ENCODE data around the gene FADS3.
A peak's percentile ranks its signal among the peaks of the same experiment; 100 is the strongest.

The FADS3 gene

GRCh38 chr11:61912530-61912898 is 21.2 kb upstream of the FADS3 start:
- Histone ChIP-seq H3K27me3 (ENCODE audit: control insufficient read depth, insufficient read depth, low read length) (peaks cover 13% of the 10 kb centered on the region), H3K27ac (ENCODE audit: low read length) (no peak overlapping the region), H3K4me1 (ENCODE audit: control insufficient read depth, low read depth, low read length) (peaks cover 7% of the 10 kb centered on the region), H3K9ac (ENCODE audit: low read length) (no peak overlapping the region), H3K36me3 (ENCODE audit: control insufficient read depth, low read depth, low read length) (no peaks in the 10 kb centered on the region), H3K4me3 (ENCODE audit: low read length) (no peak overlapping the region), H3K9me3 (ENCODE audit: control insufficient read depth, low read depth, low read length) (no peaks in the 10 kb centered on the region)

DNA sequence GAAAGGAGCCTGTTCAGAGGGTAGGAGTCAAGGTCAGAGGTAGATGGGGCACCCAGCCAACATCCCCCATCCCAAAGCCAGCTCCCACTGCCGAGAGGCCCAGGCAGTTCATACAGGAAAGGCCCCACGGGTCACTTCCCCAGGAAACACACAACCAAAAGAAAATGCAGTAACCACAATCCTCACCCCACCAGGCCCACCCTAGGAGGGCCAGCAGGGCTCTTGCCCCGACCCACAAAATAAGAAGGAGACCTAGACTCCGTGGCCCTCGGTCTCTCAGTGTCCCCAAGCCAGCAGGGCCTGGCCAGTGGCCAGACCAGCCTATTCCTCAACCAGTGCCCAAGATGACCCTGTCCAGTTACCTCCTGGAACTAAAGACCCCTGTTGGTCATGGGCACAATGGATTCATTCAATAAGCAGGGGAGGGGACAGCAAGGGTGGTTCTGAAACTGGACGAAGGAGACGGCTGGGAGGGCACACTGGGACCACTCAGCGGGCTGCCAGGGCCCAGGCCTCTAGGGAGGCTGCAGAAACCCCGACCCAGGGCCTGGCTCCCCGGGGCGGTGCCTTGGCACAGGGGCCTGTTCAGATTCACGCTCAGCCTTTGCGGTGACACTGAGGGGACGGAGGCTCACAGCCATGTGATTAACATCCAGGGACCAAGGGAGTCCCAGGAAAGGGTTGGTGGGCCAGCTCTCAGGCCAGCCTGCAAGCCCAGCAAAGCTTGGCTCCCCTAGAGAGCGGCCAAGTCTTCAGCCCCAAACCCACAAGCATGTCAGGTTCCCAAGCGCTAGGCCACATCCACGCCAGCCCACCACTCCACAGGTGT is 20.6 kb upstream of the FADS3 start:
- H3K27me3 ChIP-seq (ENCODE audit: control insufficient read depth, insufficient read depth, low read length): peaks cover 11% of the 10 kb centered on the region
- H3K36me3 ChIP-seq (ENCODE audit: control insufficient read depth, low read depth, low read length): no peaks in the 10 kb centered on the region
- H3K27ac ChIP-seq (ENCODE audit: low read length): no peak overlapping the region
- H3K9ac ChIP-seq (ENCODE audit: low read length): no peak overlapping the region
- no peaks in the 10 kb centered on the region for H3K9me3 ChIP-seq (ENCODE audit: control insufficient read depth, low read depth, low read length)
- H3K4me3 ChIP-seq (ENCODE audit: low read length): no peak overlapping the region
- peaks cover 7% of the 10 kb centered on the region for H3K4me1 ChIP-seq (ENCODE audit: control insufficient read depth, low read depth, low read length)

DNA sequence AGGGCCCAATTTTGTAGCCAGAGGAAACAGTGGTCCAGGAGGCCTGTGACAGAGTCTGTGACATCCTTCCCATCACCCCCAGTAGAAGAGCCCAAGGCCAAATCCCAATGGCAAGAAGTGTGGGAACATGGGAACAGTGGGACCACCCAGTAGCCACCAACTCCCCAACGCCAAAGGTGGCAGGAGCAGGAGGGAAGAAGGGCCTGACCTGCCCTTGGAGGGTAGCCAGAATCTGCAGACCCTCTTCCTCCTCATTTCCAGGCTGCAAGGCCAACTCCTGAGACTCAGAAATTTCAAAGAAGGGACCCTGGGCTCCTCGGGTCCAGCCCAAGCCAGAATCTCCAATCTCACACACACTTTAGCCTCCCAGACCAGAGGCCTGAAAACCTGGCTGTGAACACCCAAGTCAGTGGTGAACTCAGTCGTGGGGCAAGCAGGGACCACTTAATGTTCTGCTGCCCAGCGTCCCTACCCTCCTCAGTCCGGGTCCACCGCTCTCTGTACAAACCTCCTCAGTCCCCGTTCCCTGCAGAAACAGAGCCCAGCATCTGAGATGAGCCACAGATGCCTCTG is 19.9 kb upstream of the FADS3 start:
- no peak overlapping the region for H3K9ac ChIP-seq (ENCODE audit: low read length)
- no peak overlapping the region for H3K27ac ChIP-seq (ENCODE audit: low read length)
- no peaks in the 10 kb centered on the region for H3K36me3 ChIP-seq (ENCODE audit: control insufficient read depth, low read depth, low read length)
- H3K4me1 ChIP-seq (ENCODE audit: control insufficient read depth, low read depth, low read length): peaks cover 7% of the 10 kb centered on the region
- H3K9me3 ChIP-seq (ENCODE audit: control insufficient read depth, low read depth, low read length): no peaks in the 10 kb centered on the region
- H3K27me3 ChIP-seq (ENCODE audit: control insufficient read depth, insufficient read depth, low read length): peaks cover 4% of the 10 kb centered on the region
- no peak overlapping the region for H3K4me3 ChIP-seq (ENCODE audit: low read length)

GRCh38 chr11:61910187-61911127 is 19.1 kb upstream of the FADS3 start:
- Histone ChIP-seq H3K27me3 (ENCODE audit: control insufficient read depth, insufficient read depth, low read length) (no peaks in the 10 kb centered on the region), H3K9me3 (ENCODE audit: control insufficient read depth, low read depth, low read length) (no peaks in the 10 kb centered on the region), H3K4me3 (ENCODE audit: low read length) (no peak overlapping the region), H3K4me1 (ENCODE audit: control insufficient read depth, low read depth, low read length) (peaks cover 7% of the 10 kb centered on the region), H3K27ac (ENCODE audit: low read length) (no peak overlapping the region), H3K36me3 (ENCODE audit: control insufficient read depth, low read depth, low read length) (no peaks in the 10 kb centered on the region), H3K9ac (ENCODE audit: low read length) (no peak overlapping the region)

DNA sequence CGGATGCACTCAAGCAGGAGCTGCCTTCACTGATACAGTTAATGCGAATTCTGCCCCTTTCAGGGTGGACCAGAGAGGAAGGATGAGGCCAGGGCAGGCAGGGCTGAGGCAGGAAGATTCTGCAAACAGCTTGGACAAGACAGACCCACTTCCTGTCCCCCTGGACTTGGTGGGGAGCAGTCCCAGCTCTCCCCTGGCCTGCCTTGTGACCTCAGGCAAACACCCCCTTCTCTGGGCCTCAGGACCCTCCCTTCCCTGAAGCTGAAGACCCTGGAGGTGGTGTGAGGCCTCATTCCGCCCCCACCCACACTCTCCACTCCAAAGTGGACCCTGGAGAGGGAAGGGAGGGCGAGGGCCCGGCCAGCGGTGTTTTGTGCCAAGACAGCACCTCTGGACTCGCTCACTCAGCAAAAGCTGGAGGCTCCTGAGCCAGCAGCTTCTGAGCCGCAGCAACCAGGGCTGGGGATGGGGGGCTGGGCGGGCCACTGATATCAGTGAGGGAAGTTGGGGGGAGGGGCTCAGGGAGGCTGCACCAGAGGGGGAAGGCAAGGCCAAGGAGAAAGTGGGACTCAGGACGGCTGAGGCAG is 17.5 kb upstream of the FADS3 start:
- Histone ChIP-seq H3K36me3 (ENCODE audit: control insufficient read depth, low read depth, low read length) (no peaks in the 10 kb centered on the region), H3K27ac (ENCODE audit: low read length) (no peak overlapping the region), H3K27me3 (ENCODE audit: control insufficient read depth, insufficient read depth, low read length) (no peaks in the 10 kb centered on the region), H3K4me1 (ENCODE audit: control insufficient read depth, low read depth, low read length) (peaks cover 11% of the 10 kb centered on the region), H3K9ac (ENCODE audit: low read length) (no peak overlapping the region), H3K9me3 (ENCODE audit: control insufficient read depth, low read depth, low read length) (no peaks in the 10 kb centered on the region), H3K4me3 (ENCODE audit: low read length) (no peak overlapping the region)

DNA sequence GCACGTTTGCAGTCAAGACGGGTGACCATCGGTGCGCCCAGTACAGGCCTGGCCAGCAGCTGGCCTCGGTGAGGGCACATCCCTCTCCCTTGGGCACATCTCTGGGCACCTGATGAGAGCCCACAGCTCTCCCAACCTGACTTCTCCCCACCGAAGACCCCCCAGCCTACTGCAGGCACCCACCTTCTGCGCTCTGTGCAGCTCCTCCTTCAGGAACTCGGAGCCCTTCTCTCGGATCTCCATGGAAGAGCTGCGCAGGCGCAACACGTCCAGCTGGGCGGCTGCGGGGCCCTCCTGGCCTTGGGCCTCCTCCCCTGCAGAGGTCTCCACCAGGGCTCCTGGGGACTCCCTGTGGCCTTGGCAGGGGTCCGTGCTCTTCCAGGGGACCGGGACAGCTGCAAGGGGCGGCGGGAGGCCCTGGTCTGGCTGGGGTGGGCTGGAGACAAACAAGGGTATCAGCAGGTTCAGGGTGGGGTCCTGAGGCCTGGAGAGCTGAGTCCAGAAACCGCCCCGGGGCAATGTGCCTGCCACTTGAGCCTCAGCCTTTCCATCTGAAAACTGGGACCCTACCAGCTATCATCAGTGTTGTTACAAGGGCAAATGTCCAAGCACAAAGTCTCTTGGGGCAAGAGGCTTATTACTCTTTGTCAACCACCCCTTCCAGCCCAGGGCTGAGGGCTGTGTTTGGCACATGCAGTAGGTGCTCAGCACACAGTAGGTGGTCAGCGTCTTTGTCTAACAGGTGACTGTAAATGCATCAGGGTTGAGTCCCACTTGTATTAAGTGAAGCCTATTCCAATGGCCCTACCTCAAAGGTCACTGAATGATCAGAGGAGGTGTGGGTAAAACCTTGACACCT is 16.8 kb upstream of the FADS3 start:
- Histone ChIP-seq H3K4me3 (ENCODE audit: low read length) (no peak overlapping the region), H3K27ac (ENCODE audit: low read length) (no peak overlapping the region), H3K9ac (ENCODE audit: low read length) (no peak overlapping the region), H3K9me3 (ENCODE audit: control insufficient read depth, low read depth, low read length) (no peaks in the 10 kb centered on the region), H3K27me3 (ENCODE audit: control insufficient read depth, insufficient read depth, low read length) (no peaks in the 10 kb centered on the region), H3K36me3 (ENCODE audit: control insufficient read depth, low read depth, low read length) (no peaks in the 10 kb centered on the region), H3K4me1 (ENCODE audit: control insufficient read depth, low read depth, low read length) (peaks cover 11% of the 10 kb centered on the region)

GRCh38 chr11:61907282-61907681 is 15.9 kb upstream of the FADS3 start:
- Histone ChIP-seq H3K27me3 (ENCODE audit: control insufficient read depth, insufficient read depth, low read length) (no peaks in the 10 kb centered on the region), H3K36me3 (ENCODE audit: control insufficient read depth, low read depth, low read length) (no peaks in the 10 kb centered on the region), H3K4me3 (ENCODE audit: low read length) (no peak overlapping the region), H3K9ac (ENCODE audit: low read length) (no peak overlapping the region), H3K4me1 (ENCODE audit: control insufficient read depth, low read depth, low read length) (peaks cover 11% of the 10 kb centered on the region), H3K27ac (ENCODE audit: low read length) (no peak overlapping the region), H3K9me3 (ENCODE audit: control insufficient read depth, low read depth, low read length) (no peaks in the 10 kb centered on the region)

DNA sequence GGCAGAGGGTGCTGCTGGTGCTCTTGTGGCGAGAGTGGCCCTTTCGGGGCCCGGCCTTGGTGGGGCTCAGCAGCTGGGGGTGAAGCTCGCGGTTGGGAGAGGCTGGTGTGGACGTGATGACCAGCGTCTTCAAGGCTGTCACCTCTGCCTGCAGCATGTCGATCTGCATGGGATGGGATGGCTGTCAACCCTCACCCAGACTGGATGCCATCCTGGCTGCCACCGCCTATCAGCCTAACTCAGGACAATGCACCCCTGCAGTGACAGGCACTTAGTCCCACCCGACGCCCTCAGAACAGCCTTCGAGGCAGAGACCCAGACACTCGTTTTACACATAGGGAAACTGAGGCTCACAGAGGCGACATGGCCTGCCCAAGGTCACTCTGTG is 15.2 kb upstream of the FADS3 start:
- Histone ChIP-seq H3K27ac (ENCODE audit: low read length) (no peak overlapping the region), H3K36me3 (ENCODE audit: control insufficient read depth, low read depth, low read length) (no peaks in the 10 kb centered on the region), H3K4me3 (ENCODE audit: low read length) (no peak overlapping the region), H3K9ac (ENCODE audit: low read length) (no peak overlapping the region), H3K9me3 (ENCODE audit: control insufficient read depth, low read depth, low read length) (no peaks in the 10 kb centered on the region), H3K4me1 (ENCODE audit: control insufficient read depth, low read depth, low read length) (peaks cover 11% of the 10 kb centered on the region), H3K27me3 (ENCODE audit: control insufficient read depth, insufficient read depth, low read length) (no peaks in the 10 kb centered on the region)

DNA sequence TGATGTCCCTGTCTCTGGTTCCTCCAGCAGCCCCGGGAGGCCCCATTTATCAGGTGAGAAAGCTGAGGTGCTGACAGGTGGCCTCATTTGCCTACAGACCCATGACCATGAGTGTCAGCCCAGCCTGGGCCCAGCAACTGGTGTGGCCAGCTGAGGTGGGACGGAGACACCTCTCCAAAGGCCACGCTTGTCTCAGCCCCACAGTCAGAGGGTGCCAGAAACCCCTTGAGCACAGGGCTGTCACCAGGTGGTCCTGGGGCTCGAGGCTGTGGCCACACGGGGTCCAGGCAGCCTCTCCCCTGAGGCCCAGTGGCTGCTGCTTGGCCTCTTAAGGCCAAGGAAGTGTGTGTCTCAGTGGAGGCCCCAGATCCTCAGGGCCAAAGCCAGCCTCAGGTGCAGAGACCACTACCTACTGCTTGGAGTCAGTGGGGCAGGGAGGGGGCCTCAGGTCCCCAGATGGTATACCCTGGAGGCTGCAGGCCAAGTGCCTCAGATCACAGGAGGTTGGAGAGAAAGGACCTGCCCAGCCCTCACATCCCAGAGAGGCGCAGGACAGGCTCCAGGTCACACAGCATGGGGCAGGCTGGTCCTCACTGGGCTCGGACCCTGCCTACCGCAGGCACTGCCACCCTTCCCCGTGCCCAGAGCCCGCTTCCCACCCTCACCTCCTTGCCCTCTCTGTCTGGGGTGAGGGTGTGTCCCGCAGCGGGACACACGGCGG is 14.6 kb upstream of the FADS3 start:
- no peaks in the 10 kb centered on the region for H3K9me3 ChIP-seq (ENCODE audit: control insufficient read depth, low read depth, low read length)

DNA sequence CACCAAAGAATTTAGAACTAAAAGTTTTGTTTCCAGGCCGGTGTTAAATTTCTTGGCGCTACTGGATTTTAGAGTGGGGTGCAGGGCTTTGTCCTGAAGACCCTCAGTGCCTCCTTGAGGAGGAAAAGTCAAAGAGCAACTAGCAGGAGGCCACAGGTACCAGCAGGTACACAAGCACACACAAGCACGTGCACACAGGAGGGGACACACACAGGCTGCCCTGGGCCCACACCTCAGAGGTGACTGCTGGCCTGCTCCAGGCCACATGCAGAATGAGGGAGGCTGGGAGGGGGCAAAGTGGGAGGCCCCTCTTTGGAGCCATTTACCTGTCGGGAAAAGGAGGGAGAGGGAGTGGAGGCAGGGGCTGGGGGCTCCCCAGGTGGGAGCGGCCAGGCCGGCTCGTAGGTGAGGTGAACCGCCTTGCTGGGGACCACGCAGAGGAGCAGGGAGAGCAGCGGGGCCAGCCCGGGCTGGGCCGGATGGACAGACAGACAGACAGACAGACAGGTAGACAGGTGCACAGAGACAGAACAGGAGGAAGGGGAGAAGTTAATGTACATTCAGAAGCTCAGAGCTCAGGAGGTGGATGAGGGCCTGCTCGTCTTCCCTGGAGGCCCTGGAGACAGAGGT is 13.8 kb upstream of the FADS3 start:
- Histone ChIP-seq H3K27ac (ENCODE audit: low read length) (no peak overlapping the region), H3K4me1 (ENCODE audit: control insufficient read depth, low read depth, low read length) (peaks cover 11% of the 10 kb centered on the region), H3K9ac (ENCODE audit: low read length) (no peak overlapping the region), H3K4me3 (ENCODE audit: low read length) (peak overlapping the region; percentile 43), H3K36me3 (ENCODE audit: control insufficient read depth, low read depth, low read length) (no peaks in the 10 kb centered on the region), H3K9me3 (ENCODE audit: control insufficient read depth, low read depth, low read length) (no peaks in the 10 kb centered on the region), H3K27me3 (ENCODE audit: control insufficient read depth, insufficient read depth, low read length) (no peaks in the 10 kb centered on the region)

More for the DNA sequence above, 14.6 kb upstream of the FADS3 start:
- Histone ChIP-seq H3K9ac (ENCODE audit: low read length) (no peak overlapping the region), H3K27me3 (ENCODE audit: control insufficient read depth, insufficient read depth, low read length) (no peaks in the 10 kb centered on the region), H3K4me1 (ENCODE audit: control insufficient read depth, low read depth, low read length) (peaks cover 11% of the 10 kb centered on the region), H3K36me3 (ENCODE audit: control insufficient read depth, low read depth, low read length) (no peaks in the 10 kb centered on the region), H3K4me3 (ENCODE audit: low read length) (no peak overlapping the region), H3K27ac (ENCODE audit: low read length) (no peak overlapping the region)
